Panc1 (cell line): ENCODE data around the gene CPAMD8.
"Not testable (repeated sequence)": the region's sequence is repeated elsewhere in the genome, so short reads cannot be mapped to it uniquely, and the experiment has no call there.

Experiments used
- POLR2AphosphoS5 ChIP-seq: IDR thresholded peaks from 2 replicates; pipeline ENCODE4 v1.6.1; 2012; ENCODE audit warnings: mild to moderate bottlenecking, low read depth, low read length, moderate library complexity
- SIN3A ChIP-seq: IDR thresholded peaks from 2 replicates; pipeline ENCODE4 v1.6.1; 2012; ENCODE audit warnings: low read depth, mild to moderate bottlenecking, low read length, moderate library complexity, borderline replicate concordance; ENCODE audit not compliant: insufficient read depth
- TCF7L2 ChIP-seq: IDR thresholded peaks from 2 replicates; pipeline ENCODE4 v1.6.1; 2011; ENCODE audit warnings: mild to moderate bottlenecking, low read depth, low read length, inconsistent platforms
- TF ChIP-seq, protein P1 (sequence below), 2 experiments: IDR thresholded peaks; 2 replicates each; pipeline ENCODE4 v1.6.1; 2011 to 2012; ENCODE audit warnings: low read depth in 2 of 2, control low read depth in 1 of 2, low read length in 1 of 2, mild to moderate bottlenecking in 1 of 2, moderate library complexity in 1 of 2; ENCODE audit not compliant: insufficient read depth in 1 of 2
- TF ChIP-seq, protein P2 (sequence below): fragments of 450-650 bp; IDR thresholded peaks from 2 replicates; pipeline ENCODE4 v1.5.1; 2017; ENCODE audit warnings: mild to moderate bottlenecking

DNA sequence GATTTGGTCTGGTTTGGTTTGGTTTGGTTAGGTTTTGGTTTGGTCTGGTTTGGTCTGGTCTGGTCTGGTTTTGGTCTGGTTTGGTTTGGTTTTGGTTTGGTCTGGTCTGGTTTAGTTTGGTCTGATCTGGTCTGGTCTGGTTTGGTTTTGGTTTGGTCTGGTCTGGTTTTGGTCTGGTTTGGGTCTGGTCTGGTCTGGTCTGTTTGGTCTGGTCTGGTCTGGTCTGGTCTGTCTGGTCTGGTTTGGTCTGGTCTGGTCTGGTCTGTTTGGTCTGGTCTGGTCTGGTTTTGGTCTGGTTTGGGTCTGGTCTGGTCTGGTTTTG, 151.7 kb downstream of the CPAMD8 start:
- TF ChIP-seq, protein P1, sequence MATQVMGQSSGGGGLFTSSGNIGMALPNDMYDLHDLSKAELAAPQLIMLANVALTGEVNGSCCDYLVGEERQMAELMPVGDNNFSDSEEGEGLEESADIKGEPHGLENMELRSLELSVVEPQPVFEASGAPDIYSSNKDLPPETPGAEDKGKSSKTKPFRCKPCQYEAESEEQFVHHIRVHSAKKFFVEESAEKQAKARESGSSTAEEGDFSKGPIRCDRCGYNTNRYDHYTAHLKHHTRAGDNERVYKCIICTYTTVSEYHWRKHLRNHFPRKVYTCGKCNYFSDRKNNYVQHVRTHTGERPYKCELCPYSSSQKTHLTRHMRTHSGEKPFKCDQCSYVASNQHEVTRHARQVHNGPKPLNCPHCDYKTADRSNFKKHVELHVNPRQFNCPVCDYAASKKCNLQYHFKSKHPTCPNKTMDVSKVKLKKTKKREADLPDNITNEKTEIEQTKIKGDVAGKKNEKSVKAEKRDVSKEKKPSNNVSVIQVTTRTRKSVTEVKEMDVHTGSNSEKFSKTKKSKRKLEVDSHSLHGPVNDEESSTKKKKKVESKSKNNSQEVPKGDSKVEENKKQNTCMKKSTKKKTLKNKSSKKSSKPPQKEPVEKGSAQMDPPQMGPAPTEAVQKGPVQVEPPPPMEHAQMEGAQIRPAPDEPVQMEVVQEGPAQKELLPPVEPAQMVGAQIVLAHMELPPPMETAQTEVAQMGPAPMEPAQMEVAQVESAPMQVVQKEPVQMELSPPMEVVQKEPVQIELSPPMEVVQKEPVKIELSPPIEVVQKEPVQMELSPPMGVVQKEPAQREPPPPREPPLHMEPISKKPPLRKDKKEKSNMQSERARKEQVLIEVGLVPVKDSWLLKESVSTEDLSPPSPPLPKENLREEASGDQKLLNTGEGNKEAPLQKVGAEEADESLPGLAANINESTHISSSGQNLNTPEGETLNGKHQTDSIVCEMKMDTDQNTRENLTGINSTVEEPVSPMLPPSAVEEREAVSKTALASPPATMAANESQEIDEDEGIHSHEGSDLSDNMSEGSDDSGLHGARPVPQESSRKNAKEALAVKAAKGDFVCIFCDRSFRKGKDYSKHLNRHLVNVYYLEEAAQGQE (IDR thresholded peaks at IDR 0.05; ENCODE audit: insufficient read depth in 1 of 2, low read depth in 2 of 2, low read length in 1 of 2): not testable (repeated sequence)
- TF ChIP-seq, protein P2, sequence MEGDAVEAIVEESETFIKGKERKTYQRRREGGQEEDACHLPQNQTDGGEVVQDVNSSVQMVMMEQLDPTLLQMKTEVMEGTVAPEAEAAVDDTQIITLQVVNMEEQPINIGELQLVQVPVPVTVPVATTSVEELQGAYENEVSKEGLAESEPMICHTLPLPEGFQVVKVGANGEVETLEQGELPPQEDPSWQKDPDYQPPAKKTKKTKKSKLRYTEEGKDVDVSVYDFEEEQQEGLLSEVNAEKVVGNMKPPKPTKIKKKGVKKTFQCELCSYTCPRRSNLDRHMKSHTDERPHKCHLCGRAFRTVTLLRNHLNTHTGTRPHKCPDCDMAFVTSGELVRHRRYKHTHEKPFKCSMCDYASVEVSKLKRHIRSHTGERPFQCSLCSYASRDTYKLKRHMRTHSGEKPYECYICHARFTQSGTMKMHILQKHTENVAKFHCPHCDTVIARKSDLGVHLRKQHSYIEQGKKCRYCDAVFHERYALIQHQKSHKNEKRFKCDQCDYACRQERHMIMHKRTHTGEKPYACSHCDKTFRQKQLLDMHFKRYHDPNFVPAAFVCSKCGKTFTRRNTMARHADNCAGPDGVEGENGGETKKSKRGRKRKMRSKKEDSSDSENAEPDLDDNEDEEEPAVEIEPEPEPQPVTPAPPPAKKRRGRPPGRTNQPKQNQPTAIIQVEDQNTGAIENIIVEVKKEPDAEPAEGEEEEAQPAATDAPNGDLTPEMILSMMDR: not testable (repeated sequence)
- not testable (repeated sequence) for TF ChIP-seq TCF7L2, POLR2AphosphoS5, SIN3A
